A549 (cell line): ENCODE measurements around the gene KLF3. TPM values are rescaled to one million over a fixed set of nuclear protein-coding genes. Genes with fewer than 3 reads are reported as not detected.

Experiments used
- ATAC-seq, 2 experiments: fragments of 200-7000 bp in 1 of 2; fragments of >200 bp in 1 of 2; cut with Nextera tagmentation in 1 of 2; cut with Tn5 transposase in 1 of 2; 3 replicates each; pipeline versions ENCODE4 v1.8.0 to v1.9.1; 2018 to 2020; ENCODE audit warnings: mild to moderate bottlenecking in 1 of 2, moderate library complexity in 1 of 2
- CTCF ChIA-PET: fragments of 300-600 bp; sonication (Branson Sonifier 250); formaldehyde crosslinking; extraction: SDS; loops from one replicate; lab custom pipeline; 2021; ENCODE audit warnings: antibody characterized with exemption, inconsistent platforms; lab: Yijun Ruan, JAX
- POLR2A ChIA-PET: fragments of 350-600 bp; formaldehyde crosslinking; extraction: SDS; loops from one replicate; lab custom pipeline; 2021; ENCODE audit warnings: antibody characterized with exemption, inconsistent platforms; lab: Yijun Ruan, JAX
- DNase-seq, 2 experiments: peaks; one replicate each; pipeline versions ENCODE4 v3.0.0 to v3.0.0-alpha.2; 2011 to 2016; ENCODE audit warnings: low read depth in 1 of 2, low spot score in 1 of 2
- FAIRE-seq: peaks from 2 replicates; lab custom pipeline; 2011; peaks lifted over from hg19 to GRCh38; lab: Jason Lieb, UNC
- H3K27ac ChIP-seq, 2 experiments: fragments of >200 bp; sonication (Bioruptor Twin); formaldehyde crosslinking; 3 replicates each; pipeline ENCODE4 v1.5.1; 2016 to 2017
- H3K4me1 ChIP-seq: fragments of >200 bp; sonication (Bioruptor Twin); formaldehyde crosslinking; 3 replicates; pipeline ENCODE4 v1.6.1; 2016
- H3K4me2 ChIP-seq: fragments of >200 bp; sonication (Bioruptor Twin); formaldehyde crosslinking; 3 replicates; pipeline ENCODE4 v1.6.1; 2016
- H3K4me3 ChIP-seq: fragments of >200 bp; sonication (Bioruptor Twin); formaldehyde crosslinking; 3 replicates; pipeline ENCODE4 v1.5.1; 2016
- H3K9me3 ChIP-seq: fragments of >200 bp; sonication (Bioruptor Twin); formaldehyde crosslinking; 3 replicates; pipeline ENCODE4 v1.6.1; 2016
- EP300 ChIP-seq, 2 experiments: fragments of >200 bp; sonication (Bioruptor Twin); formaldehyde crosslinking; IDR thresholded peaks; 2 replicates in 1 of 2; 3 replicates in 1 of 2; pipeline ENCODE4 v1.6.1; 2016 to 2017
- HOXB13 ChIP-seq: fragments of 250-450 bp; sonication (Bioruptor Pico); IDR thresholded peaks from 2 replicates; pipeline ENCODE4 v1.5.0; 2020; ENCODE audit warnings: low read depth, mild to moderate bottlenecking, moderate library complexity
- HOXB5 ChIP-seq: fragments of 250-450 bp; sonication (Bioruptor Pico); IDR thresholded peaks from 2 replicates; pipeline ENCODE4 v1.5.0; 2020; ENCODE audit warnings: mild to moderate bottlenecking, moderate library complexity
- JUN ChIP-seq, 2 experiments: fragments of >200 bp; sonication (Bioruptor Twin); formaldehyde crosslinking; IDR thresholded peaks; 2 replicates in 1 of 2; 3 replicates in 1 of 2; pipeline ENCODE4 v1.6.1; 2016 to 2017
- MAFK ChIP-seq: fragments of 450-650 bp; IDR thresholded peaks from 2 replicates; pipeline ENCODE4 v1.6.1; 2014; ENCODE audit not compliant: partially characterized antibody
- MAZ ChIP-seq: fragments of 150-350 bp; IDR thresholded peaks from 2 replicates; pipeline ENCODE4 v1.6.1; 2014; ENCODE audit warnings: antibody characterized with exemption, low read depth, low read length, borderline replicate concordance
- NPAS2 ChIP-seq: fragments of 250-450 bp; sonication (Bioruptor Pico); IDR thresholded peaks from 2 replicates; pipeline ENCODE4 v1.8.0; 2022; ENCODE audit warnings: mild to moderate bottlenecking, moderate library complexity, borderline replicate concordance
- NR3C1 ChIP-seq: fragments of >200 bp; sonication (Bioruptor Twin); formaldehyde crosslinking; IDR thresholded peaks from 3 replicates; pipeline ENCODE4 v1.6.1; 2017
- SMC3 ChIP-seq: fragments of >200 bp; sonication (Bioruptor Twin); formaldehyde crosslinking; IDR thresholded peaks from 3 replicates; pipeline ENCODE4 v1.6.1; 2018; ENCODE audit warnings: inconsistent platforms
- ZFP36 ChIP-seq: fragments of 450-650 bp; IDR thresholded peaks from 2 replicates; pipeline ENCODE4 v1.6.1; 2014; ENCODE audit warnings: borderline replicate concordance; ENCODE audit not compliant: partially characterized antibody
- WGBS: methylation state at CpG from one replicate; pipeline ENCODE4 v1.1.6; 2017; ENCODE audit errors: missing lambda C conversion rate; 5-methylcytosine and 5-hydroxymethylcytosine counted together
- polyA plus RNA-seq, 4 experiments: library from polyadenylated mRNA; depleted of rRNA in 3 of 4; stranded (reverse); fragments of >200 nt; fragmentation: RNase III in 1 of 4; extraction: RNeasy Plus Mini Kit Qiagen cat#74134 plus additional on column Dnase treatment in 1 of 4; gene quantifications; 2 replicates in 3 of 4; 3 replicates in 1 of 4; pipeline ENCODE4 v1.2.3, GENCODE V29; 2011 to 2017
- TF ChIP-seq, protein P1 (sequence below): IDR thresholded peaks from 2 replicates; pipeline ENCODE4 v1.6.1; 2012
- TF ChIP-seq, protein P2 (sequence below): fragments of 200-600 bp; sonication (generic); IDR thresholded peaks from 2 replicates; pipeline ENCODE4 v1.6.1; 2016; ENCODE audit warnings: antibody characterized with exemption, mild to moderate bottlenecking, moderate library complexity

Gene KLF3
- polyA plus RNA-seq, 2 of the 4 experiments (the other 2 are of a cell fraction), result 11.2 to 29.6 TPM

DNA sequence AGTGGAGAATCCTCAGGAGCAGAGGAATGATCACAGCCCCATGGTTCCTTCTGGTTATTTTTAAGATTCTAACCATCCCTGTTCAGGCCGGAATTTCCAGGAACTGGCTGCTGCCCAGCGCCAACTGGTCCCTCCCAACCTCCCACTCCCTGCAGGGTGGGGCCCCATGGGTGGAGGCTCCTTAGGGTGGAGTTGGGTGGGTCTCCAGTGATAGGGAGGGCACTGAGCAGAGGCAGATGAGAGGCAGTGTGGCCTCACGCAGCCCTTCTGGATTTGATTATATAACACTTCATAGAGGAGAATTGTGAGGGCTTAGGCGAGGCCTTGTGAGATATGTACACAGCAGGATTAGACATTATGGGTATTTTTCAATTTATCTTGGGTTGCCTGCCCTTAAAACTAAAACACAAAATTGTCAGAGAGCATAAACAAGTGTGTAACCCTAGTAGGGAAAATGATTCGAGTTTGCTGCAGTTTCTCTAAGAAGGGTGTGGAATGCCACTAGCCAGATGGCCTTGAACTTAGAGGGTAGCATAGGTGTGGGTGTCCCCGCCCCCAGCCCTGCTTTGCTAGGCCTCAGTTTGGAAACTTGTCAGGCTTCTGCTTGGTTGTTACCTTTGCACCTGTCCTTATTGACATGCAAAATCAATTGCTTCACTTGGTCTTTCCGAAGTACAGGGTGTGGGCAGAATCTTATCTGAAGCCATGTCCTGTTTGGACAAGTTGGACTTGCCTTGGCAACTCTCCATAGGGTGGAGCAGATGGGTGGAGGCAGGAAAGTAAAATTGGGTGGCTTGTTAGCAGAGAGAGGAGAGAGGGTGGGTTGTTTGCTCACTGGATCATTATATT, 9.4 kb downstream of the KLF3 start:
- TF ChIP-seq JUN (IDR thresholded peaks at IDR 0.05) (0 out of 5 replicates have a peak, but pooled peaks of 1 of the 2 experiments have one; percentile 24), MAZ (no peak)
- H3K4me3 ChIP-seq, result peak overlapping the region; percentile 2; the same call in 1 of the 3 replicates
- ChIA-PET CTCF (interaction anchor here (0.6 to 3.2 kb wide), 5 partner anchors 36 to 604 kb away, joined by 3 to 46 read pairs (median 4); no protein-coding TSS in a partner anchor), POLR2A (interaction anchor here (0.8 kb wide), 1 partner anchor 354 kb away, joined by 4 read pairs; no protein-coding TSS in a partner anchor)
- no peak for FAIRE-seq
- DNase-seq, result peak; percentile 21 to 69
- ATAC-seq, result peak; percentile 26 to 72; a peak in 4 of 6 replicates
- H3K27ac ChIP-seq, result peak overlapping the region; percentile 77 to 91
- H3K9me3 ChIP-seq, result no peaks in the 10 kb centered on the region
- H3K4me1 ChIP-seq, result peaks cover 78% of the 10 kb centered on the region
- H3K4me2 ChIP-seq, result peak overlapping the region; percentile 87
- WGBS, result 1% methylated on average over 6 of the region's 7 CpGs

DNA sequence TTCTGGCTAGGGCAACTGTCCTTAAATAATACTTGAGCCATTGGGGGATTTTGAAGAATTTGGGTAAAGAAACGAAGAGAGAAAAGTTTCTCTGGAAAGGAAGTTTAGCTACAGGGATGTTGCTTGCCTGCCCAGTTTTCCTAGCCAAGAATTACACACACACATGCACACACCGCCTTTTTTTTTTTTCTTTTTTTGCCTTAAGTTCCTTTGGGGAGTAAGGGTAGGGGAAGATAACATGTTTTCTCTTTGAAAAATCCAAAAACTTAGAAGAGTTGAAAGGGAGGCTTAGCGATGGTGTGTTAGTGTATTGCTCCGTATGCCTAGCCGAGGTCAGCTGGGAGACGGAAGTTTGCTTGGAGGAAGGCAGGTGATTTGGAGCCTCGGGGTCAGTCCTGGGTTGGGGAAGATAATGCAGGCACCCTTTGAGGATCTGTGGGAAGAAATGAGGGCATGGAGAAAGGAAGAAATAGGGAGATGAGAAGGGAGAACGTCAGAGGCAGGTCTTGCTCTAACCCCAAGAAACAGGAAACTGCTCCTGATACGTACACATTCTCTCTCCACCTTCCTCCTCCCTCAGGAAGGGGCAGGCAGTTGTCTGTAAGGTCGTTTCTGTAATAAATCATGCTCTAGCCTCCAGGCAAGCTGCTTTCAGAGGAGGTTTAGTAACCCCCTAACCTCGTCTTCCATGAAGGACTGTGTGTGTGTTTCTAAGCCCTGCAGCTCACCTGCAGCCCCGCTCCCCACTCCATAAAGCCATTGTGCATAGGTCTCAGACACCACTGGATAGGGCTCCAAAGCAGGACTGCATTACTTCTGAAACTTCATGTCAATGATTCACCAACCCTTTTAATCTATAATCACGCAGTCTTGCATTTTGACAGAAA, 10.5 kb downstream of the KLF3 start:
- peaks cover 67% of the 10 kb centered on the region for H3K4me1 ChIP-seq
- peak; percentile 62 for ATAC-seq
- no peaks in the 10 kb centered on the region for H3K9me3 ChIP-seq
- 5% methylated on average over 13 of the region's 13 CpGs for WGBS
- TF ChIP-seq, protein P1, sequence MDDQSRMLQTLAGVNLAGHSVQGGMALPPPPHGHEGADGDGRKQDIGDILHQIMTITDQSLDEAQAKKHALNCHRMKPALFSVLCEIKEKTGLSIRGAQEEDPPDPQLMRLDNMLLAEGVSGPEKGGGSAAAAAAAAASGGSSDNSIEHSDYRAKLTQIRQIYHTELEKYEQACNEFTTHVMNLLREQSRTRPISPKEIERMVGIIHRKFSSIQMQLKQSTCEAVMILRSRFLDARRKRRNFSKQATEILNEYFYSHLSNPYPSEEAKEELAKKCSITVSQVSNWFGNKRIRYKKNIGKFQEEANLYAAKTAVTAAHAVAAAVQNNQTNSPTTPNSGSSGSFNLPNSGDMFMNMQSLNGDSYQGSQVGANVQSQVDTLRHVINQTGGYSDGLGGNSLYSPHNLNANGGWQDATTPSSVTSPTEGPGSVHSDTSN, result no peak
- TF ChIP-seq ZFP36 (no peak), SMC3 (no peak), EP300 (IDR thresholded peaks at IDR 0.05) (no peak), HOXB5 (CRISPR knock-in tag) (no peak), MAFK (no peak), NR3C1 (no peak), HOXB13 (CRISPR knock-in tag) (no peak), NPAS2 (CRISPR knock-in tag) (no peak)
- TF ChIP-seq, protein P2, sequence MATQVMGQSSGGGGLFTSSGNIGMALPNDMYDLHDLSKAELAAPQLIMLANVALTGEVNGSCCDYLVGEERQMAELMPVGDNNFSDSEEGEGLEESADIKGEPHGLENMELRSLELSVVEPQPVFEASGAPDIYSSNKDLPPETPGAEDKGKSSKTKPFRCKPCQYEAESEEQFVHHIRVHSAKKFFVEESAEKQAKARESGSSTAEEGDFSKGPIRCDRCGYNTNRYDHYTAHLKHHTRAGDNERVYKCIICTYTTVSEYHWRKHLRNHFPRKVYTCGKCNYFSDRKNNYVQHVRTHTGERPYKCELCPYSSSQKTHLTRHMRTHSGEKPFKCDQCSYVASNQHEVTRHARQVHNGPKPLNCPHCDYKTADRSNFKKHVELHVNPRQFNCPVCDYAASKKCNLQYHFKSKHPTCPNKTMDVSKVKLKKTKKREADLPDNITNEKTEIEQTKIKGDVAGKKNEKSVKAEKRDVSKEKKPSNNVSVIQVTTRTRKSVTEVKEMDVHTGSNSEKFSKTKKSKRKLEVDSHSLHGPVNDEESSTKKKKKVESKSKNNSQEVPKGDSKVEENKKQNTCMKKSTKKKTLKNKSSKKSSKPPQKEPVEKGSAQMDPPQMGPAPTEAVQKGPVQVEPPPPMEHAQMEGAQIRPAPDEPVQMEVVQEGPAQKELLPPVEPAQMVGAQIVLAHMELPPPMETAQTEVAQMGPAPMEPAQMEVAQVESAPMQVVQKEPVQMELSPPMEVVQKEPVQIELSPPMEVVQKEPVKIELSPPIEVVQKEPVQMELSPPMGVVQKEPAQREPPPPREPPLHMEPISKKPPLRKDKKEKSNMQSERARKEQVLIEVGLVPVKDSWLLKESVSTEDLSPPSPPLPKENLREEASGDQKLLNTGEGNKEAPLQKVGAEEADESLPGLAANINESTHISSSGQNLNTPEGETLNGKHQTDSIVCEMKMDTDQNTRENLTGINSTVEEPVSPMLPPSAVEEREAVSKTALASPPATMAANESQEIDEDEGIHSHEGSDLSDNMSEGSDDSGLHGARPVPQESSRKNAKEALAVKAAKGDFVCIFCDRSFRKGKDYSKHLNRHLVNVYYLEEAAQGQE, result no peak
- peak in 1 of 2 experiments; percentile 32 for DNase-seq
- peak overlapping the region; percentile 2; the same call in 1 of the 3 replicates for H3K4me3 ChIP-seq
- H3K4me2 ChIP-seq, result peak overlapping the region; percentile 87
- FAIRE-seq, result no peak
- ChIA-PET CTCF (interaction anchor here (0.6 to 3.2 kb wide), 24 partner anchors 7 to 605 kb away, joined by 3 to 46 read pairs (median 3); no protein-coding TSS in a partner anchor), POLR2A (interaction anchor here (0.8 to 2.1 kb wide), 2 partner anchors 8 to 355 kb away, joined by 4 to 6 read pairs; no protein-coding TSS in a partner anchor)
- peak overlapping the region; percentile 77 to 91 for H3K27ac ChIP-seq
